T-cell (primary cell): ENCODE results near the gene MBD3L2. TPM values are rescaled to one million over a fixed set of nuclear protein-coding genes. Genes with fewer than 3 reads are reported as not detected.

Experiments used
- ATAC-seq, 4 experiments: fragments of 200-7000 bp in 3 of 4; fragments of 150-1000 bp in 1 of 4; cut with Tn5 transposase; replicated peaks in 1 of 4; 1 replicate in 3 of 4; 2 replicates in 1 of 4; pipeline ENCODE4 v1.10.0; 2021; ENCODE audit warnings: moderate library complexity in 3 of 4, mild to moderate bottlenecking in 2 of 4, moderate number of reproducible peaks in 1 of 4
- CTCF ChIA-PET, 2 donors: fragments of 300-600 bp; sonication (Branson Sonifier 250); formaldehyde crosslinking; loops; one replicate each; lab custom pipeline; 2022; ENCODE audit warnings: antibody characterized with exemption in 2 of 2; lab: Charles Lee
- POLR2A ChIA-PET, 2 donors: fragments of 300-600 bp; sonication (Branson Sonifier 250); formaldehyde crosslinking; loops; one replicate each; lab custom pipeline; 2022; ENCODE audit warnings: antibody characterized with exemption in 2 of 2; lab: Charles Lee
- DNase-seq, 35 experiments: peaks; one replicate each; pipeline versions ENCODE4 v3.0.0 to v3.0.0-alpha.2; 2013 to 2023
- H3K27ac ChIP-seq: one replicate; pipeline ENCODE4 v1.5.1; 2013; ENCODE audit warnings: low read length
- H3K27me3 ChIP-seq, 2 experiments: replicated peaks in 1 of 2; 1 replicate in 1 of 2; 2 replicates in 1 of 2; pipeline versions ENCODE4 v1.6.1 to v1.7.0; 2013; ENCODE audit warnings: low read length in 1 of 2, mixed read lengths in 1 of 2; ENCODE audit not compliant: control insufficient read depth in 2 of 2, insufficient read depth in 2 of 2; ENCODE audit errors: extremely low read depth in 1 of 2
- H3K36me3 ChIP-seq, 2 donors: 1 replicate in 1 of 2; 2 replicates in 1 of 2; pipeline versions ENCODE4 v1.6.1 to v1.7.0; 2013; ENCODE audit warnings: low read length in 1 of 2; ENCODE audit not compliant: control insufficient read depth in 2 of 2, insufficient read depth in 1 of 2; ENCODE audit errors: extremely low read depth in 1 of 2
- H3K4me1 ChIP-seq, 2 experiments: 1 replicate in 1 of 2; 2 replicates in 1 of 2; pipeline versions ENCODE4 v1.6.1 to v1.7.0; 2013; ENCODE audit warnings: low read length in 2 of 2, mixed read lengths in 1 of 2; ENCODE audit not compliant: insufficient read depth in 2 of 2, control insufficient read depth in 1 of 2; ENCODE audit errors: extremely low read depth in 1 of 2
- H3K4me3 ChIP-seq, 2 donors: 1 replicate in 1 of 2; 2 replicates in 1 of 2; pipeline versions ENCODE4 v1.5.1 to v1.7.0; 2013; ENCODE audit warnings: mild to moderate bottlenecking in 2 of 2, low read length in 1 of 2, moderate library complexity in 1 of 2; ENCODE audit not compliant: control insufficient read depth in 1 of 2; ENCODE audit errors: extremely low read depth in 1 of 2
- H3K9me3 ChIP-seq: 2 replicates; pipeline ENCODE4 v1.7.0; 2013
- H3K27ac Mint-ChIP-seq, 2 donors: one replicate each; pipeline ENCODE4 v1.8.0; 2020 to 2021; ENCODE audit warnings: mild to moderate bottlenecking in 2 of 2, mixed read lengths in 2 of 2
- H3K27me3 Mint-ChIP-seq, 2 donors: one replicate each; pipeline ENCODE4 v1.8.0; 2021 to 2022; ENCODE audit warnings: mixed read lengths in 2 of 2
- H3K36me3 Mint-ChIP-seq: one replicate; pipeline ENCODE4 v1.8.0; 2021; ENCODE audit warnings: mixed read lengths
- H3K4me1 Mint-ChIP-seq, 3 donors: one replicate each; pipeline ENCODE4 v1.8.0; 2020 to 2022; ENCODE audit warnings: mixed read lengths in 3 of 3, mild to moderate bottlenecking in 1 of 3
- H3K4me3 Mint-ChIP-seq, 3 donors: one replicate each; pipeline ENCODE4 v1.8.0; 2020 to 2022; ENCODE audit warnings: mild to moderate bottlenecking in 3 of 3, mixed read lengths in 3 of 3, moderate library complexity in 3 of 3
- H3K9me3 Mint-ChIP-seq, 3 donors: one replicate each; pipeline ENCODE4 v1.8.0; 2020 to 2022; ENCODE audit warnings: mixed read lengths in 3 of 3
- WGBS: methylation state at CpG from one replicate; pipeline ENCODE4 v1.1.5; 2013; ENCODE audit warnings: missing lambda C conversion rate; ENCODE audit not compliant: insufficient coverage; 5-methylcytosine and 5-hydroxymethylcytosine counted together
- total RNA-seq, 35 experiments: library from RNA in 6 of 35; stranded (reverse) in 6 of 35; fragments of 120-200 nt in 1 of 35; gene quantifications; one replicate each; pipeline versions ENCODE4 v1.2.1 to v1.2.4 and lab custom pipeline; 2013 to 2026

Gene MBD3L2
- total RNA-seq, 5 donors from 2014 or later (not counting 1 experiment from before 2014, with no cell fraction given) = not detected

- Histone ChIP-seq H3K36me3 (no peaks in the 10 kb centered on the region), H3K27ac (no peak overlapping the region), H3K4me1 (peaks cover 3 to 22% of the 10 kb centered on the region in 2 experiments), H3K4me3 (no peak overlapping the region), H3K27me3 (no peaks in the 10 kb centered on the region), H3K9me3 (no peaks in the 10 kb centered on the region)
- POLR2A ChIA-PET = interaction anchor here in 1 of 2 donors (0.6 kb wide), 1 partner anchor 248 kb away, joined by 3 read pairs; no protein-coding TSS in a partner anchor
- H3K36me3 Mint-ChIP-seq = peaks cover 15% of the 10 kb centered on the region
- H3K9me3 Mint-ChIP-seq = peaks cover 9 to 29% (median 25%) of the 10 kb centered on the region in 3 donors
- DNase-seq (no peak), ATAC-seq (no peak)
- H3K27ac Mint-ChIP-seq = peak overlapping the region; percentile 88 to 94
- CTCF ChIA-PET = no interaction called here
- H3K27me3 Mint-ChIP-seq = no peaks in the 10 kb centered on the region
- WGBS = 100% methylated on average over 1 of the region's 3 CpGs
- peaks cover 28 to 35% (median 29%) of the 10 kb centered on the region in 3 donors for H3K4me1 Mint-ChIP-seq
- peak overlapping the region; percentile 88 to 92 (median 90) for H3K4me3 Mint-ChIP-seq
Observed at GRCh38 chr19:7098096-7098495, 49.0 kb downstream of the MBD3L2 start.

- CTCF ChIA-PET = interaction anchor here in 1 of 2 donors (0.6 to 2.7 kb wide), 9 partner anchors 20 to 1130 kb away, joined by 3 to 13 read pairs (median 4); partner anchors contain the start of genes TIMM44 and ZNF557
- no peaks in the 10 kb centered on the region for H3K27me3 ChIP-seq
- peaks cover 3 to 22% of the 10 kb centered on the region in 2 experiments for H3K4me1 ChIP-seq
- under 1% methylated on average over 74 of the region's 78 CpGs for WGBS
- Mint-ChIP-seq H3K36me3 (peaks cover 15% of the 10 kb centered on the region), H3K4me3 (peak overlapping the region; percentile 88 to 92 (median 90)), H3K27me3 (no peaks in the 10 kb centered on the region), H3K4me1 (peaks cover 28 to 35% (median 29%) of the 10 kb centered on the region in 3 donors), H3K9me3 (peaks cover 9 to 25% (median 23%) of the 10 kb centered on the region in 3 donors), H3K27ac (peak overlapping the region; percentile 88 to 94)
- H3K36me3 ChIP-seq = no peaks in the 10 kb centered on the region
- H3K9me3 ChIP-seq = no peaks in the 10 kb centered on the region
- DNase-seq = peak; percentile 70 to 93 (median 84)
- H3K27ac ChIP-seq = peak overlapping the region; percentile 91
- ATAC-seq = peak; percentile 91 to 96 (median 96)
- POLR2A ChIA-PET = interaction anchor here (0.5 to 0.9 kb wide), 7 partner anchors 28 to 506 kb away, joined by 3 to 14 read pairs (median 5); no protein-coding TSS in a partner anchor
- peak overlapping the region; percentile 67 to 93 for H3K4me3 ChIP-seq
Observed at GRCh38 chr19:7098701-7099596, 49.8 kb downstream of the MBD3L2 start.

DNA sequence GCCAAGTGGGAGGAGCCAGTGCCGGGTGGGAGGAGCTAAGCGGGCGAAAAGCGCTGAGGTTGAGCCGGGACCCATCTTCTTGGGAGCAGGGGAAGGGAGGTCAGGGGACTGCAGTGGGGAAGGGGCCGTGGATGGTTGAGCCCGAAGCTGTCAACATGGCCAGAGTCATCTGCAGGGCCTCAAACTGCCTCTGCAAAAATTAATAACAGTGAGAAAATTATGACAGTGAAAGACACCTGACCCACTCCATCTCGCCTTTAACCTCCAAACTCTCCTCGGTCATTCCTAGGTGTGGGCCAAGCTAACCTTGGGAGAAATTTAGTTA lies 50.4 kb downstream of the MBD3L2 start:
- ChIA-PET POLR2A (interaction anchor here (0.5 to 0.9 kb wide), 6 partner anchors 29 to 506 kb away, joined by 3 to 14 read pairs (median 5); no protein-coding TSS in a partner anchor), CTCF (interaction anchor here in 1 of 2 donors (0.6 to 2.7 kb wide), 8 partner anchors 20 to 844 kb away, joined by 3 to 13 read pairs (median 4); partner anchors contain the start of genes TIMM44 and ZNF557)
- peak overlapping the region; percentile 56 to 93 for H3K4me3 ChIP-seq
- Mint-ChIP-seq H3K27me3 (no peaks in the 10 kb centered on the region), H3K9me3 (peaks cover 9 to 25% (median 22%) of the 10 kb centered on the region in 3 donors), H3K4me3 (peak overlapping the region; percentile 88 to 92 (median 90)), H3K36me3 (peaks cover 15% of the 10 kb centered on the region), H3K4me1 (peaks cover 28 to 35% (median 29%) of the 10 kb centered on the region in 3 donors), H3K27ac (peak overlapping the region; percentile 88 to 94)
- no peaks in the 10 kb centered on the region for H3K9me3 ChIP-seq
- H3K27ac ChIP-seq = peak overlapping the region; percentile 91
- H3K4me1 ChIP-seq = peaks cover 3 to 22% of the 10 kb centered on the region in 2 experiments
- 3% methylated on average over 5 of the region's 9 CpGs for WGBS
- H3K27me3 ChIP-seq = no peaks in the 10 kb centered on the region
- no peaks in the 10 kb centered on the region for H3K36me3 ChIP-seq
- ATAC-seq (no peak), DNase-seq (peak in 6 of 35 experiments; percentile 18 to 65 (median 42))

Other genes starting within 250 kb of the MBD3L2 start
- 1 to 10 TPM; 3.4 to 9.7 (median 3.7) TPM for gene ADGRE1, start 161.7 kb upstream of the MBD3L2 start, total RNA-seq
- gene MBD3L2B, start 27.9 kb upstream of the MBD3L2 start, total RNA-seq = not detected
- not detected for gene MBD3L5, start 18.7 kb upstream of the MBD3L2 start, total RNA-seq
- not detected for gene MBD3L4, start 9.1 kb upstream of the MBD3L2 start, total RNA-seq
- not detected for gene MBD3L3, start 9.4 kb downstream of the MBD3L2 start, total RNA-seq
- 10 to 100 TPM; 12.7 to 28.2 (median 24.6) TPM for gene ZNF557, start 20.4 kb downstream of the MBD3L2 start, total RNA-seq
- 1 to 10 TPM; 2.4 to 3.8 (median 2.6) TPM for gene INSR, start 245.1 kb downstream of the MBD3L2 start, total RNA-seq